HepG2 (cell line): ENCODE results near the gene TSC22D1. TPM values are rescaled to one million over a fixed set of nuclear protein-coding genes. Genes with fewer than 3 reads are reported as not detected.

Experiments used
- ATAC-seq: fragments of 200-7000 bp; cut with Tn5 transposase; 3 replicates; pipeline ENCODE4 v1.9.1; 2020; ENCODE audit warnings: mild to moderate bottlenecking, moderate library complexity
- BruUV-seq: library from RNA; stranded (reverse); fragments of 400-500 nt; replicated peaks from 2 replicates; lab custom pipeline; 2021; lab: Mats Ljungman, UMichigan
- CTCF ChIA-PET: fragments of 300-600 bp; formaldehyde crosslinking; extraction: SDS; loops from one replicate; lab custom pipeline; 2021; ENCODE audit warnings: low total read pairs, inconsistent platforms, low intra/inter-chr PET ratio; lab: Yijun Ruan, JAX
- POLR2A ChIA-PET: fragments of 350-600 bp; sonication (Branson Sonifier 250); formaldehyde crosslinking; loops from one replicate; lab custom pipeline; 2020; ENCODE audit warnings: antibody characterized with exemption, inconsistent platforms; lab: Yijun Ruan, JAX
- DNase-seq: peaks from one replicate; pipeline ENCODE4 v3.0.0-alpha.2; 2015; ENCODE audit warnings: low spot score
- FAIRE-seq: peaks from 3 replicates; lab custom pipeline; 2011; peaks lifted over from hg19 to GRCh38; lab: Jason Lieb, UNC
- H2AFZ ChIP-seq: one replicate; pipeline ENCODE4 v1.6.1; 2011; ENCODE audit warnings: low read length, inconsistent platforms
- H3K27ac ChIP-seq: fragments of 300-600 bp; 3 replicates; pipeline ENCODE4 v1.8.0; 2011; ENCODE audit warnings: mixed run types, mild to moderate bottlenecking, mixed read lengths, low read length, inconsistent platforms; ENCODE audit not compliant: insufficient read depth; ENCODE audit errors: extremely low read length
- H3K27me3 ChIP-seq, 2 experiments: fragments of 200-600 bp in 1 of 2; 2 replicates in 1 of 2; 3 replicates in 1 of 2; pipeline versions ENCODE4 v1.6.0 to v1.8.0; 2011; ENCODE audit warnings: low read length in 2 of 2, mild to moderate bottlenecking in 2 of 2, moderate library complexity in 2 of 2, inconsistent platforms in 1 of 2; ENCODE audit not compliant: insufficient read depth in 2 of 2, control insufficient read depth in 1 of 2
- H3K36me3 ChIP-seq, 2 experiments: fragments of 200-600 bp in 1 of 2; replicated peaks in 1 of 2; 2 replicates in 1 of 2; 3 replicates in 1 of 2; pipeline versions ENCODE4 v1.5.1 to v1.8.0; 2011; ENCODE audit warnings: low read length in 2 of 2, inconsistent platforms in 1 of 2; ENCODE audit not compliant: insufficient read depth in 2 of 2, control insufficient read depth in 1 of 2
- H3K4me1 ChIP-seq: 2 replicates; pipeline ENCODE4 v1.5.1; 2012; ENCODE audit warnings: low read length, inconsistent platforms; ENCODE audit not compliant: insufficient read depth
- H3K4me2 ChIP-seq: 2 replicates; pipeline ENCODE4 v1.6.0; 2011; ENCODE audit warnings: low read depth, low read length, inconsistent platforms
- H3K4me3 ChIP-seq, 3 experiments: fragments of 200-600 bp in 1 of 3; sonication (generic), shearing (Covaris generic) in 1 of 3; replicated peaks in 1 of 3; 2 replicates each; pipeline ENCODE4 v1.5.1; 2011 to 2016; ENCODE audit warnings: low read length in 3 of 3, inconsistent platforms in 2 of 3, low read depth in 2 of 3, mild to moderate bottlenecking in 2 of 3, control low read depth in 1 of 3, mixed read lengths in 1 of 3; ENCODE audit not compliant: insufficient read depth in 1 of 3
- H3K79me2 ChIP-seq: one replicate; pipeline ENCODE4 v1.6.1; 2011; ENCODE audit warnings: low read length, inconsistent platforms; ENCODE audit not compliant: insufficient read depth
- H3K9ac ChIP-seq: 2 replicates; pipeline ENCODE4 v1.6.0; 2011; ENCODE audit warnings: mild to moderate bottlenecking, low read depth, low read length, inconsistent platforms; ENCODE audit not compliant: insufficient read depth
- H3K9me3 ChIP-seq: 2 replicates; pipeline ENCODE4 v1.5.1; 2012; ENCODE audit warnings: mild to moderate bottlenecking, low read length
- H4K20me1 ChIP-seq: 2 replicates; pipeline ENCODE4 v1.6.0; 2011; ENCODE audit warnings: inconsistent platforms, mild to moderate bottlenecking, low read length, moderate library complexity; ENCODE audit not compliant: insufficient read depth
- ATF2 ChIP-seq: sonication (generic); formaldehyde crosslinking; IDR thresholded peaks from 2 replicates; pipeline ENCODE4 v1.4.0; 2020; ENCODE audit warnings: missing genetic modification reagents
- HOXA7 ChIP-seq: sonication (generic); formaldehyde crosslinking; IDR thresholded peaks from 2 replicates; pipeline ENCODE4 v1.8.1; 2022; ENCODE audit warnings: mild to moderate bottlenecking, missing genetic modification reagents, moderate library complexity
- KLF16 ChIP-seq, 2 experiments: sonication (generic) in 1 of 2; formaldehyde crosslinking in 1 of 2; IDR thresholded peaks; 2 replicates each; pipeline versions ENCODE4 v1.6.1 to v1.8.0; 2016 to 2023; ENCODE audit warnings: missing genetic modification reagents in 2 of 2, missing compliant biosample characterization in 1 of 2
- ZIK1 ChIP-seq: sonication (generic); formaldehyde crosslinking; IDR thresholded peaks from 2 replicates; pipeline ENCODE4 v1.5.0; 2020; ENCODE audit warnings: mild to moderate bottlenecking, low read depth, missing genetic modification reagents, borderline replicate concordance
- ZKSCAN1 ChIP-seq: fragments of 150-350 bp; IDR thresholded peaks from 2 replicates; pipeline ENCODE4 v1.6.1; 2014; ENCODE audit warnings: low read length
- ZNF83 ChIP-seq: sonication (generic); formaldehyde crosslinking; IDR thresholded peaks from 2 replicates; pipeline ENCODE4 v1.4.0; 2020; ENCODE audit warnings: missing genetic modification reagents, mild to moderate bottlenecking, borderline replicate concordance
- WGBS: methylation state at CpG from one replicate; pipeline ENCODE4 v1.1.6; 2017; ENCODE audit warnings: low lambda C conversion rate; 5-methylcytosine and 5-hydroxymethylcytosine counted together
- in situ Hi-C: cut with HindIII; loops from 2 replicates; pipeline ENCODE4 v1.10.0; 2017; ENCODE audit warnings: low pct_unique_long_range_greater_than_20kb; ENCODE audit not compliant: extremely low pct_ligation_motif_present
- intact Hi-C: fragments of 100-400 bp; cut with micrococcal nuclease; formaldehyde crosslinking; loops from one replicate; pipeline ENCODE4 v1.10.0; 2022; ENCODE audit not compliant: unreplicated experiment
- polyA plus RNA-seq, 8 experiments: library from polyadenylated mRNA; depleted of rRNA in 3 of 8; stranded (reverse) in 7 of 8; unstranded in 1 of 8; fragments of >200 nt; fragmentation: Illumina TruSeq in 4 of 8; extraction: Trizol in 4 of 8; gene quantifications; 2 replicates each; pipeline versions ENCODE4 v1.2.1 to v1.2.3, GENCODE V29; 2011 to 2016; ENCODE audit warnings: low read depth in 4 of 8, missing spikeins in 1 of 8, mixed read lengths in 1 of 8; ENCODE audit not compliant: insufficient read depth in 1 of 8
- total RNA-seq, 5 experiments: library from RNA; depleted of rRNA; stranded (reverse); fragments of >200 nt; fragmentation: Illumina TruSeq; extraction: Trizol; gene quantifications; 2 replicates each; pipeline ENCODE4 v1.2.3, GENCODE V29; 2016; ENCODE audit warnings: low read depth in 1 of 5

TSC22D1 gene
- total and polyA plus RNA-seq, 2 of the 13 experiments (the other 11 are each of a cell fraction or from before 2014, with no cell fraction given) = 18.4 to 35.7 TPM

DNA sequence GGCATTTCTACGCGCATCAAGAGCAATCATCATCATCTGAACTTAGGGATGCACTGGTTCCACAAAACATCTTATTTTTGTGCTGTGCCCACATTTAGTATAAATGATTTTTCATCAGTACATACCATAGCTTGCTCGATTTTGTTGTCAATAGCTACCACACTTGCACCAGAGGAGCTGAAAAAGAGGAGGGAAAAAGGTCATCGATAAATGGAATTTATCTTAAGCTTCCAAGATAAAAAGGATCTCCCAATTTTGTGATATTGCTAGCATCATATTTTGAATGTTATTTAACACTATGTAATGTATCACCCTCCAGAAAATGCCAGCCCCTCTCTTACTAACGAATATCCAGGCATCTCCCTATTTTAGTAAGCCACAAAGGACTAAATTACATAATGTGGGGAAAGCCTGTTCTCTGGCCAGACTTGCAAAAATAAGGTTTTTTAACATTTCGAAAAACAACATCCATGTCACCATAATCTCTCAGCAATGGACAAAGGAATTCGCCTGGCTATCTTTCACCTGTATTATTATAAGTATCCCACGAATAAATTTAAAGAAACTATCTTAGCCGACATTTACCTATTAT, 140.1 kb downstream of the TSC22D1 start:
- ChIA-PET CTCF (no interaction called here), POLR2A (interaction anchor here (0.6 to 3.7 kb wide), 17 partner anchors 8 to 556 kb away, joined by 3 to 96 read pairs (median 5); partner anchors contain the start of genes CCDC122 and LACC1)
- TF ChIP-seq HOXA7 (CRISPR knock-in tag) (no peak), ZNF83 (CRISPR knock-in tag) (no peak), ZIK1 (CRISPR knock-in tag) (no peak), ATF2 (no peak), KLF16 (CRISPR knock-in tag; IDR thresholded peaks at IDR 0.05) (0 out of 4 replicates have a peak, but pooled peaks of 1 of the 2 experiments have one; percentile 10), ZKSCAN1 (no peak)
- BruUV-seq = TSS peak; percentile 83
- no peak for ATAC-seq
- Histone ChIP-seq H3K4me3 (peak overlapping the region; percentile 71 to 97 (median 79)), H3K4me2 (peak overlapping the region; percentile 88), H3K27ac (peak overlapping the region; percentile 96), H3K27me3 (no peaks in the 10 kb centered on the region; a peak in 1 of 5 replicates), H3K36me3 (peaks cover 6 to 15% of the 10 kb centered on the region in 2 experiments; a peak in 3 of 5 replicates), H2AFZ (no peak overlapping the region), H4K20me1 (no peaks in the 10 kb centered on the region), H3K4me1 (peaks cover 34% of the 10 kb centered on the region), H3K9ac (peak overlapping the region; percentile 91), H3K79me2 (peaks cover 10% of the 10 kb centered on the region), H3K9me3 (no peaks in the 10 kb centered on the region)
- intact Hi-C loops = loop anchor here (1.0 to 5.0 kb wide), 3 partner anchors 32 to 294 kb away; no protein-coding TSS in a partner anchor
- under 1% methylated on average over 9 of the region's 9 CpGs for WGBS
- no peak for DNase-seq
- FAIRE-seq = no peak
- in situ Hi-C loops = loop anchor here (5.0 kb wide), 4 partner anchors 194 to 529 kb away; no protein-coding TSS in a partner anchor
